GM12878 (cell line): ENCODE results near the gene ZCCHC17. TPM values are rescaled to one million over a fixed set of nuclear protein-coding genes. Genes with fewer than 3 reads are reported as not detected.

Source experiments
- ATAC-seq: fragments of 200-7000 bp; cut with Tn5 transposase; 3 replicates; pipeline ENCODE4 v1.9.1; 2020; ENCODE audit warnings: mild to moderate bottlenecking, moderate library complexity
- BruUV-seq: library from RNA; stranded (reverse); fragments of 400-500 nt; replicated peaks from 2 replicates; lab custom pipeline; 2021; lab: Mats Ljungman, UMichigan
- CTCF ChIA-PET: fragments of 300-600 bp; sonication (Branson Sonifier 250); formaldehyde crosslinking; extraction: SDS; loops from one replicate; lab custom pipeline; 2021; ENCODE audit warnings: inconsistent platforms; lab: Yijun Ruan, JAX
- POLR2A ChIA-PET: fragments of 350-600 bp; formaldehyde crosslinking; extraction: SDS; loops from one replicate; lab custom pipeline; 2021; ENCODE audit warnings: inconsistent platforms; lab: Charles Lee
- RAD21 ChIA-PET: fragments of 300-600 bp; sonication (Branson Sonifier 250); formaldehyde crosslinking; loops from one replicate; lab custom pipeline; 2023; ENCODE audit warnings: antibody characterized with exemption; ENCODE audit not compliant: unreplicated experiment; lab: Charles Lee
- SMC1A ChIA-PET: fragments of 300-600 bp; sonication (Branson Sonifier 250); formaldehyde crosslinking; loops from one replicate; lab custom pipeline; 2023; ENCODE audit not compliant: unreplicated experiment, uncharacterized antibody; lab: Charles Lee
- DNase-seq: peaks from one replicate; pipeline ENCODE4 v3.0.0-alpha.2; 2011; ENCODE audit warnings: low read depth, low spot score
- FAIRE-seq: peaks from 3 replicates; lab custom pipeline; 2011; peaks lifted over from hg19 to GRCh38; lab: Jason Lieb, UNC
- H2AFZ ChIP-seq: 2 replicates; pipeline ENCODE4 v1.6.0; 2011; ENCODE audit warnings: low read depth, low read length, control low read depth; ENCODE audit not compliant: control insufficient read depth
- H3K27ac ChIP-seq: 2 replicates; pipeline ENCODE4 v1.5.1; 2011; ENCODE audit warnings: control low read depth; ENCODE audit not compliant: control insufficient read depth, insufficient read depth
- H3K27me3 ChIP-seq, 2 experiments: replicated peaks in 1 of 2; 2 replicates each; pipeline versions ENCODE4 v1.6.0 to v1.6.1; 2011; ENCODE audit warnings: low read length in 1 of 2; ENCODE audit not compliant: control insufficient read depth in 2 of 2, insufficient read depth in 2 of 2
- H3K36me3 ChIP-seq, 2 experiments: 2 replicates each; pipeline ENCODE4 v1.5.1; 2011; ENCODE audit warnings: low read length in 1 of 2; ENCODE audit not compliant: control insufficient read depth in 2 of 2, insufficient read depth in 2 of 2
- H3K4me1 ChIP-seq: 2 replicates; pipeline ENCODE4 v1.6.1; 2011; ENCODE audit warnings: mild to moderate bottlenecking, low read length, moderate library complexity, mixed read lengths; ENCODE audit not compliant: control insufficient read depth, insufficient read depth
- H3K4me2 ChIP-seq: 2 replicates; pipeline ENCODE4 v1.6.0; 2011; ENCODE audit warnings: control low read depth; ENCODE audit not compliant: control insufficient read depth, insufficient read depth
- H3K4me3 ChIP-seq: fragments of 200-600 bp; sonication (generic); 2 replicates; pipeline ENCODE4 v1.5.1; 2016
- H3K79me2 ChIP-seq: 2 replicates; pipeline ENCODE4 v1.6.0; 2011; ENCODE audit warnings: low read length; ENCODE audit not compliant: control insufficient read depth, insufficient read depth
- H3K9ac ChIP-seq: 2 replicates; pipeline ENCODE4 v1.8.0; 2011; ENCODE audit warnings: low read length, control low read depth, mixed read lengths; ENCODE audit not compliant: control insufficient read depth, insufficient read depth
- H3K9me3 ChIP-seq: replicated peaks from 3 replicates; pipeline ENCODE4 v1.5.1; 2011; ENCODE audit warnings: mild to moderate bottlenecking, low read length; ENCODE audit not compliant: control insufficient read depth, insufficient read depth
- H4K20me1 ChIP-seq: 2 replicates; pipeline ENCODE4 v1.6.0; 2011; ENCODE audit not compliant: control insufficient read depth, insufficient read depth
- CBX5 ChIP-seq: sonication (generic); IDR thresholded peaks from 2 replicates; pipeline ENCODE4 v1.6.1; 2016; ENCODE audit warnings: low read depth, moderate library complexity, mild to moderate bottlenecking, inconsistent platforms
- CHD2 ChIP-seq: IDR thresholded peaks from 2 replicates; pipeline ENCODE4 v1.6.1; 2011; ENCODE audit warnings: low read depth, low read length, improper control_type of control experiment, borderline replicate concordance
- FOS ChIP-seq: IDR thresholded peaks from 3 replicates; pipeline ENCODE4 v1.6.1; 2011; ENCODE audit warnings: borderline replicate concordance; ENCODE audit not compliant: insufficient read length; ENCODE audit errors: extremely low read depth
- MEF2A ChIP-seq: IDR thresholded peaks from 2 replicates; pipeline ENCODE4 v1.6.1; 2011; ENCODE audit warnings: low read depth, mild to moderate bottlenecking, low read length, moderate library complexity; ENCODE audit not compliant: insufficient read depth
- PAX5 ChIP-seq: IDR thresholded peaks from 2 replicates; pipeline ENCODE4 v1.6.1; 2011; ENCODE audit warnings: low read depth, low read length, borderline replicate concordance
- POU2F2 ChIP-seq: IDR thresholded peaks from 3 replicates; pipeline ENCODE4 v1.6.1; 2011; ENCODE audit warnings: low read depth, mild to moderate bottlenecking, low read length, borderline replicate concordance
- SMAD1 ChIP-seq: fragments of 450-650 bp; IDR thresholded peaks from 2 replicates; pipeline ENCODE4 v1.6.1; 2018; ENCODE audit warnings: mild to moderate bottlenecking, low read depth; ENCODE audit not compliant: partially characterized antibody
- SUPT20H ChIP-seq: IDR thresholded peaks from 2 replicates; pipeline ENCODE4 v1.6.1; 2011; ENCODE audit warnings: low read depth, mild to moderate bottlenecking, low read length, moderate library complexity, borderline replicate concordance; ENCODE audit not compliant: control insufficient read depth
- WGBS: methylation state at CpG from one replicate; pipeline ENCODE4 v1.1.6; 2016; ENCODE audit warnings: low lambda C conversion rate; ENCODE audit not compliant: insufficient replicate concordance, insufficient coverage; ENCODE audit errors: missing lambda C conversion rate; 5-methylcytosine and 5-hydroxymethylcytosine counted together
- in situ Hi-C: fragments of 300-500 bp; cut with MboI; formaldehyde crosslinking; loops from 9 replicates; pipeline ENCODE4 v1.14.3; 2018; ENCODE audit warnings: mixed read lengths
- intact Hi-C: fragments of 100-400 bp; cut with micrococcal nuclease; formaldehyde crosslinking; loops from one replicate; pipeline ENCODE4 v1.14.2; 2022; ENCODE audit not compliant: unreplicated experiment
- polyA plus RNA-seq, 11 experiments: library from polyadenylated mRNA; depleted of rRNA in 4 of 11; unstranded in 6 of 11; stranded (reverse) in 5 of 11; fragments of >200 nt; fragmentation: Nextera tagmentation in 4 of 11; fragmentation: Illumina TruSeq in 1 of 11; extraction: Ambion mirVana in 4 of 11; extraction: Trizol in 1 of 11; gene quantifications; 1 replicate in 1 of 11; 2 replicates in 10 of 11; pipeline versions ENCODE4 v1.2.1 to v1.2.3, GENCODE V29; 2011 to 2016; ENCODE audit warnings: inconsistent platforms in 2 of 11, missing spikeins in 2 of 11, low read depth in 1 of 11
- total RNA-seq, 4 experiments: library from RNA; depleted of rRNA in 3 of 4; stranded (reverse); fragments of >200 nt in 3 of 4; fragmentation: Illumina TruSeq in 1 of 4; extraction: Trizol in 1 of 4; gene quantifications; 2 replicates each; pipeline versions ENCODE4 v1.2.1 to v1.2.3, GENCODE V29; 2013 to 2021
- TF ChIP-seq, protein P1 (sequence below): fragments of 450-650 bp; IDR thresholded peaks from 2 replicates; pipeline ENCODE4 v1.6.1; 2018; ENCODE audit warnings: borderline replicate concordance, mild to moderate bottlenecking; ENCODE audit not compliant: partially characterized antibody
- TF ChIP-seq, protein P2 (sequence below): fragments of 150-350 bp; IDR thresholded peaks from 2 replicates; pipeline ENCODE4 v1.6.1; 2016; ENCODE audit warnings: low read depth, low read length
- TF ChIP-seq, protein P3 (sequence below): fragments of 450-650 bp; formaldehyde crosslinking; IDR thresholded peaks from 2 replicates; pipeline ENCODE4 v1.4.0; 2022; ENCODE audit warnings: mild to moderate bottlenecking, moderate library complexity

The ZCCHC17 gene
- total and polyA plus RNA-seq, 10 of the 15 experiments (the other 5 are each of a cell fraction or from before 2014, with no cell fraction given), result 22.3 to 86.3 (median 47.0) TPM

DNA sequence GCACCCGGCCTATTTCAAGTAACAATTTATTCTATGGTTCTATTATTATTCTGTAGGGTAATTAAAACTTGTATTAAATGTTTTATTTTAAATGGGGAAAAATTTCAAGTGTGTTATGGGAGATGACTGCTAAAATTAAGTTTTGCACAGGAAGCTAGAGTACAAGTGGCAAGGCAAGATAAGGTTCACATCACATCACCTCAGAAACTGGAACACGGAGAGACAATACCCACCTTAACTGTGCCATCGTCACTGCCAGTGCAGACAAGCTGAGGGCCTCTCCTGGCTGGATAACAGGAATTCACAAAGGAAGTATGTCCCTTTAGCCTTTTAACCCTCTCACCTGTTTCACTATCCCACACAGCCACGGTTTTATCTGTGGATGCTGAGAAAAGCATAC lies 7.8 kb upstream of the ZCCHC17 start (continued):
- TF ChIP-seq SUPT20H, result no peak

DNA sequence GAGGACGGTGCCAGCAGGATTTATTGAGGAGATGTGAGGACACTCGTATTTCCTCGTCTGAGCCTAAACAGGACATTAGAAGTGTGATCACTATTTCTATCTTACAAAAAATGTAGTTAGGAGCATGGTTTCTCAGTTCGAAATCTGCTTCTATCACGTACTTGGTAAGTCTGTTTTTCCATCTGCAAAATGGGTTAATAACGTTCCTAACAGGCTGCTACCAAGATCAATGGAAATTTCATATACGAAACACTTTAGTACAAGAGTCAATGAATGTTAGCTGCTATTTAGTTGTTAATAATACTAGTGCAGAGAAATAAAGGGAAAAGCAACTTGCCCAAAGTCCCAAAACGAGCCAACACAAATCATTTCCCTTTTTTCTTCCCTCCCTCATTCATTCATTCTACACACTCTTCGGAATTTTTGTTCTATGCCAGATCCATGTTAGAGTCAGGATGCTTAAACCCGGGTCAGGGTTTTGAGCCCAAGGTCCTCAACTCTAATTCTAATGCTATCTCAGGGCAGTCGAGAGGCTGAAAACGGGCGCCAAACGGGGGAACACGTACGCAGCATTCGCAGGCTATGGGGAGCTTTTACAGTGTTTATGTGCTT lies 852 bp upstream of the ZCCHC17 start:
- H4K20me1 ChIP-seq, result no peaks in the 10 kb centered on the region
- POLR2A ChIA-PET, result interaction anchor here (0.6 to 1.1 kb wide), 3 partner anchors 17 to 349 kb away, joined by 4 to 5 read pairs (median 4); partner anchors contain the start of gene PEF1
- SMC1A ChIA-PET, result interaction anchor here (0.9 to 1.3 kb wide), 8 partner anchors 12 to 308 kb away, joined by 3 to 5 read pairs (median 4); partner anchors contain the start of gene FABP3
- peak overlapping the region; percentile 72 for H3K4me2 ChIP-seq
- no peaks in the 10 kb centered on the region for H3K9me3 ChIP-seq
- peak overlapping the region; percentile 97 for H3K9ac ChIP-seq
- in situ Hi-C loops (no loop called here), intact Hi-C loops (loop anchor here (2.0 to 5.0 kb wide), 2 partner anchors 127 to 251 kb away; no protein-coding TSS in a partner anchor)
- peak overlapping the region; percentile 96 for H3K4me3 ChIP-seq
- H3K79me2 ChIP-seq, result peaks cover 45% of the 10 kb centered on the region
- peak overlapping the region; percentile 88 for H3K27ac ChIP-seq
- BruUV-seq, result TSS peak; percentile 80
- no peaks in the 10 kb centered on the region for H3K27me3 ChIP-seq
- peak overlapping the region; percentile 85 for H2AFZ ChIP-seq
- CTCF ChIA-PET, result interaction anchor here (0.9 to 2.2 kb wide), 6 partner anchors 98 to 450 kb away, joined by 3 to 6 read pairs (median 4); no protein-coding TSS in a partner anchor
- DNase-seq, result no peak
- RAD21 ChIA-PET, result interaction anchor here (1.1 to 1.3 kb wide), 3 partner anchors 99 to 253 kb away, joined by 3 to 7 read pairs (median 5); no protein-coding TSS in a partner anchor
- no peak for ATAC-seq
- FAIRE-seq, result no peak
- 0% methylated on average over 17 of the region's 17 CpGs for WGBS
- H3K36me3 ChIP-seq, result peaks cover 1 to 23% of the 10 kb centered on the region in 2 experiments; a peak in 3 of 4 replicates
- H3K4me1 ChIP-seq, result no peaks in the 10 kb centered on the region
- TF ChIP-seq, protein P1, sequence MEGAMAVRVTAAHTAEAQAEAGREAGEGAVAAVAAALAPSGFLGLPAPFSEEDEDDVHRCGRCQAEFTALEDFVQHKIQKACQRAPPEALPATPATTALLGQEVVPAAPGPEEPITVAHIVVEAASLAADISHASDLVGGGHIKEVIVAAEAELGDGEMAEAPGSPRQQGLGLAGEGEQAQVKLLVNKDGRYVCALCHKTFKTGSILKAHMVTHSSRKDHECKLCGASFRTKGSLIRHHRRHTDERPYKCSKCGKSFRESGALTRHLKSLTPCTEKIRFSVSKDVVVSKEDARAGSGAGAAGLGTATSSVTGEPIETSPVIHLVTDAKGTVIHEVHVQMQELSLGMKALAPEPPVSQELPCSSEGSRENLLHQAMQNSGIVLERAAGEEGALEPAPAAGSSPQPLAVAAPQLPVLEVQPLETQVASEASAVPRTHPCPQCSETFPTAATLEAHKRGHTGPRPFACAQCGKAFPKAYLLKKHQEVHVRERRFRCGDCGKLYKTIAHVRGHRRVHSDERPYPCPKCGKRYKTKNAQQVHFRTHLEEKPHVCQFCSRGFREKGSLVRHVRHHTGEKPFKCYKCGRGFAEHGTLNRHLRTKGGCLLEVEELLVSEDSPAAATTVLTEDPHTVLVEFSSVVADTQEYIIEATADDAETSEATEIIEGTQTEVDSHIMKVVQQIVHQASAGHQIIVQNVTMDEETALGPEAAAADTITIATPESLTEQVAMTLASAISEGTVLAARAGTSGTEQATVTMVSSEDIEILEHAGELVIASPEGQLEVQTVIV, result no peak
- TF ChIP-seq, protein P2, sequence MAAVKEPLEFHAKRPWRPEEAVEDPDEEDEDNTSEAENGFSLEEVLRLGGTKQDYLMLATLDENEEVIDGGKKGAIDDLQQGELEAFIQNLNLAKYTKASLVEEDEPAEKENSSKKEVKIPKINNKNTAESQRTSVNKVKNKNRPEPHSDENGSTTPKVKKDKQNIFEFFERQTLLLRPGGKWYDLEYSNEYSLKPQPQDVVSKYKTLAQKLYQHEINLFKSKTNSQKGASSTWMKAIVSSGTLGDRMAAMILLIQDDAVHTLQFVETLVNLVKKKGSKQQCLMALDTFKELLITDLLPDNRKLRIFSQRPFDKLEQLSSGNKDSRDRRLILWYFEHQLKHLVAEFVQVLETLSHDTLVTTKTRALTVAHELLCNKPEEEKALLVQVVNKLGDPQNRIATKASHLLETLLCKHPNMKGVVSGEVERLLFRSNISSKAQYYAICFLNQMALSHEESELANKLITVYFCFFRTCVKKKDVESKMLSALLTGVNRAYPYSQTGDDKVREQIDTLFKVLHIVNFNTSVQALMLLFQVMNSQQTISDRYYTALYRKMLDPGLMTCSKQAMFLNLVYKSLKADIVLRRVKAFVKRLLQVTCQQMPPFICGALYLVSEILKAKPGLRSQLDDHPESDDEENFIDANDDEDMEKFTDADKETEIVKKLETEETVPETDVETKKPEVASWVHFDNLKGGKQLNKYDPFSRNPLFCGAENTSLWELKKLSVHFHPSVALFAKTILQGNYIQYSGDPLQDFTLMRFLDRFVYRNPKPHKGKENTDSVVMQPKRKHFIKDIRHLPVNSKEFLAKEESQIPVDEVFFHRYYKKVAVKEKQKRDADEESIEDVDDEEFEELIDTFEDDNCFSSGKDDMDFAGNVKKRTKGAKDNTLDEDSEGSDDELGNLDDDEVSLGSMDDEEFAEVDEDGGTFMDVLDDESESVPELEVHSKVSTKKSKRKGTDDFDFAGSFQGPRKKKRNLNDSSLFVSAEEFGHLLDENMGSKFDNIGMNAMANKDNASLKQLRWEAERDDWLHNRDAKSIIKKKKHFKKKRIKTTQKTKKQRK, result no peak
- TF ChIP-seq, protein P3, sequence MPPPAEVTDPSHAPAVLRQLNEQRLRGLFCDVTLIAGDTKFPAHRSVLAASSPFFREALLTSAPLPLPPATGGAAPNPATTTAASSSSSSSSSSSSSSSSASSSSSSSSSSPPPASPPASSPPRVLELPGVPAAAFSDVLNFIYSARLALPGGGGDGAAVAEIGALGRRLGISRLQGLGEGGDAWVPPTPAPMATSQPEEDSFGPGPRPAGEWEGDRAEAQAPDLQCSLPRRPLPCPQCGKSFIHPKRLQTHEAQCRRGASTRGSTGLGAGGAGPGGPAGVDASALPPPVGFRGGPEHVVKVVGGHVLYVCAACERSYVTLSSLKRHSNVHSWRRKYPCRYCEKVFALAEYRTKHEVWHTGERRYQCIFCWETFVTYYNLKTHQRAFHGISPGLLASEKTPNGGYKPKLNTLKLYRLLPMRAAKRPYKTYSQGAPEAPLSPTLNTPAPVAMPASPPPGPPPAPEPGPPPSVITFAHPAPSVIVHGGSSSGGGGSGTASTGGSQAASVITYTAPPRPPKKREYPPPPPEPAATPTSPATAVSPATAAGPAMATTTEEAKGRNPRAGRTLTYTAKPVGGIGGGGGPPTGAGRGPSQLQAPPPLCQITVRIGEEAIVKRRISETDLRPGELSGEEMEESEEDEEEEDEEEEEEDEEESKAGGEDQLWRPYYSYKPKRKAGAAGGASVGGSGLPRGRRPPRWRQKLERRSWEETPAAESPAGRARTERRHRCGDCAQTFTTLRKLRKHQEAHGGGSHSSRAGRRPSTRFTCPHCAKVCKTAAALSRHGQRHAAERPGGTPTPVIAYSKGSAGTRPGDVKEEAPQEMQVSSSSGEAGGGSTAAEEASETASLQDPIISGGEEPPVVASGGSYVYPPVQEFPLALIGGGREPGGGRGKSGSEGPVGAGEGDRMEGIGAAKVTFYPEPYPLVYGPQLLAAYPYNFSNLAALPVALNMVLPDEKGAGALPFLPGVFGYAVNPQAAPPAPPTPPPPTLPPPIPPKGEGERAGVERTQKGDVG (CRISPR knock-in tag), result no peak
- TF ChIP-seq CHD2, result no peak
- TF ChIP-seq CBX5, result no peak
- TF ChIP-seq MEF2A, result no peak
- TF ChIP-seq FOS, result no peak
- TF ChIP-seq SMAD1, result no peak
- TF ChIP-seq POU2F2, result no peak
- TF ChIP-seq PAX5, result no peak
